DND-41 (cell line): ENCODE data around the gene PDLIM1.

Experiments used
- CTCF ChIP-seq: IDR thresholded peaks from 2 replicates; pipeline ENCODE4 v1.5.1; 2012; ENCODE audit warnings: borderline replicate concordance, low read length, moderate library complexity, mild to moderate bottlenecking; ENCODE audit not compliant: poor library complexity, severe bottlenecking; ENCODE audit errors: extremely low read depth
- EZH2 ChIP-seq: IDR thresholded peaks from 3 replicates; pipeline ENCODE4 v1.6.1; 2012; ENCODE audit warnings: borderline replicate concordance, low read depth, mild to moderate bottlenecking, moderate library complexity, low read length, inconsistent platforms; ENCODE audit not compliant: severe bottlenecking

- TF ChIP-seq CTCF (no peak), EZH2 (no peak)
Observed at GRCh38 chr10:95336702-95337101, 45.9 kb upstream of the PDLIM1 start.
